Measurements from ENCODE around the gene YBX3. TPM values are rescaled to one million over a fixed set of nuclear protein-coding genes. Genes with fewer than 3 reads are reported as not detected.

The YBX3 gene
- total and polyA plus RNA-seq, 10 donors = 87.0 to 250 (median 174) TPM

GRCh38 chr12:10722502-10722904 lies 620 bp downstream of the YBX3 start:
- TF ChIP-seq CTCF (IDR thresholded peaks at IDR 0.05 in 8 of 11, conservative IDR thresholded peaks at IDR 0.05 in 3 of 11) (peak in 3 of 11 experiments; percentile 9 to 17 (median 12)), POLR2A (IDR thresholded peaks at IDR 0.05) (no peak), POLR2AphosphoS5 (IDR thresholded peaks at IDR 0.05) (peak in 1 of 3 donors; percentile 73)
- no peaks in the 10 kb centered on the region for H3K9me3 ChIP-seq
- WGBS, 5 donors = 0 to 3% (median 0%) methylated on average over 6 to 36 of the region's 36 CpGs
- DNase-seq = peak; percentile 86
- intact Hi-C loops (cut with DNase I; ENCODE audit: low total_unique reads) = no loop called here
- H3K27ac ChIP-seq = peak overlapping the region; percentile 85 to 96 (median 93)
- no peaks in the 10 kb centered on the region for H3K36me3 ChIP-seq
- peak overlapping the region; percentile 77 to 95 (median 85) for H3K4me3 ChIP-seq
- H3K4me1 ChIP-seq = peaks cover 27 to 67% (median 51%) of the 10 kb centered on the region in 6 donors
- H3K27me3 ChIP-seq (replicated peaks in 1 of 7) = peaks cover 0 to 28% (median 7%) of the 10 kb centered on the region in 7 donors

- DNase-seq = peak; percentile 85
- intact Hi-C loops (cut with DNase I; ENCODE audit: low total_unique reads) = no loop called here
- WGBS, 5 donors = 1% methylated on average over 26 of the region's 26 CpGs
- H3K27me3 ChIP-seq (replicated peaks in 1 of 7) = peaks cover 0 to 28% (median 7%) of the 10 kb centered on the region in 7 donors
- no peaks in the 10 kb centered on the region for H3K36me3 ChIP-seq
- peak overlapping the region; percentile 85 to 96 (median 93) for H3K27ac ChIP-seq
- H3K4me3 ChIP-seq = peak overlapping the region; percentile 77 to 95 (median 85)
- H3K4me1 ChIP-seq = peaks cover 27 to 74% (median 57%) of the 10 kb centered on the region in 6 donors
- H3K9me3 ChIP-seq = no peaks in the 10 kb centered on the region
- TF ChIP-seq POLR2AphosphoS5 (IDR thresholded peaks at IDR 0.05) (peak in 2 of 3 donors; percentile 82 to 96), POLR2A (IDR thresholded peaks at IDR 0.05) (peak in 1 of 3 donors; percentile 29), CTCF (IDR thresholded peaks at IDR 0.05 in 8 of 11, conservative IDR thresholded peaks at IDR 0.05 in 3 of 11) (no peak)
These were observed 1.2 kb downstream of the YBX3 start for GRCh38 chr12:10721651-10722501.

GRCh38 chr12:10720974-10721650 lies 2.0 kb downstream of the YBX3 start:
- H3K27ac ChIP-seq = peak overlapping the region; percentile 8 to 96 (median 93)
- peaks cover 27 to 81% (median 60%) of the 10 kb centered on the region in 6 donors for H3K4me1 ChIP-seq
- intact Hi-C loops (cut with DNase I; ENCODE audit: low total_unique reads) = no loop called here
- peak overlapping the region; percentile 77 to 95 (median 85) for H3K4me3 ChIP-seq
- H3K27me3 ChIP-seq (replicated peaks in 1 of 7) = peaks cover 0 to 28% (median 7%) of the 10 kb centered on the region in 7 donors
- H3K36me3 ChIP-seq = peaks cover 0 to 3% (median 0%) of the 10 kb centered on the region in 6 donors
- WGBS, 5 donors = 25 to 46% (median 34%) methylated on average over 3 of the region's 3 CpGs
- H3K9me3 ChIP-seq = no peaks in the 10 kb centered on the region
- TF ChIP-seq CTCF (IDR thresholded peaks at IDR 0.05 in 8 of 11, conservative IDR thresholded peaks at IDR 0.05 in 3 of 11) (no peak), POLR2A (IDR thresholded peaks at IDR 0.05) (no peak), POLR2AphosphoS5 (IDR thresholded peaks at IDR 0.05) (no peak)
- DNase-seq = no peak
